Lung (tissue), 12 donors: ENCODE measurements around the gene GTF2F2. TPM values are rescaled to one million over a fixed set of nuclear protein-coding genes. Genes with fewer than 3 reads are reported as not detected.

Experiments
- ATAC-seq: fragments of 200-7000 bp; cut with Tn5 transposase; one replicate; pipeline ENCODE4 v1.9.1; 2020; ENCODE audit warnings: moderate number of reproducible peaks; ENCODE audit not compliant: insufficient read depth, low FRiP score
- DNase-seq, 3 donors: peaks; one replicate each; pipeline ENCODE4 v3.0.0-alpha.2; 2013 to 2017
- H3K27ac ChIP-seq, 2 donors: one replicate each; pipeline ENCODE4 v1.5.1; 2013; ENCODE audit warnings: mild to moderate bottlenecking in 2 of 2, moderate library complexity in 2 of 2, control low read depth in 1 of 2, inconsistent platforms in 1 of 2, low read depth in 1 of 2, low read length in 1 of 2
- H3K27me3 ChIP-seq, 3 donors: one replicate each; pipeline ENCODE4 v1.5.1; 2013; ENCODE audit warnings: low read length in 2 of 3; ENCODE audit not compliant: control insufficient read depth in 3 of 3, insufficient read depth in 3 of 3
- H3K36me3 ChIP-seq, 4 donors: one replicate each; pipeline ENCODE4 v1.5.1; 2013; ENCODE audit warnings: low read length in 4 of 4, mild to moderate bottlenecking in 1 of 4, moderate library complexity in 1 of 4; ENCODE audit not compliant: control insufficient read depth in 4 of 4, insufficient read depth in 4 of 4
- H3K4me1 ChIP-seq, 5 donors: one replicate each; pipeline ENCODE4 v1.5.1; 2013; ENCODE audit warnings: low read length in 5 of 5, mild to moderate bottlenecking in 2 of 5, moderate library complexity in 1 of 5; ENCODE audit not compliant: control insufficient read depth in 5 of 5, insufficient read depth in 5 of 5
- H3K4me3 ChIP-seq: one replicate; pipeline ENCODE4 v1.5.1; 2013; ENCODE audit warnings: mild to moderate bottlenecking, control low read depth, moderate library complexity
- H3K9ac ChIP-seq, 2 donors: one replicate each; pipeline ENCODE4 v1.5.1; 2013; ENCODE audit warnings: low read length in 2 of 2, control low read depth in 1 of 2; ENCODE audit not compliant: insufficient read depth in 1 of 2
- H3K9me3 ChIP-seq, 4 donors: one replicate each; pipeline ENCODE4 v1.5.1; 2013; ENCODE audit warnings: low read length in 3 of 4, mild to moderate bottlenecking in 1 of 4, moderate library complexity in 1 of 4; ENCODE audit not compliant: control insufficient read depth in 4 of 4, insufficient read depth in 3 of 4
- WGBS, 2 donors: extraction: QIAGEN DNeasy Blood & Tissue Kit; methylation state at CpG; one replicate each; pipeline ENCODE4 v1.1.7; 2013; 5-methylcytosine and 5-hydroxymethylcytosine counted together
- polyA plus RNA-seq, 2 donors: library from polyadenylated mRNA; stranded (reverse); fragments of 200-250 nt; gene quantifications; one replicate each; pipeline ENCODE4 v1.2.1, GENCODE V29; 2013
- total RNA-seq, 2 donors: library from RNA; depleted of rRNA in 1 of 2; stranded (reverse); fragments of >200 nt in 1 of 2; gene quantifications; one replicate each; pipeline ENCODE4 v1.2.1, GENCODE V29; 2014 to 2021
- TF ChIP-seq, protein P1 (sequence below): IDR thresholded peaks from 2 replicates; pipeline ENCODE4 v1.5.1; 2012; ENCODE audit warnings: mild to moderate bottlenecking; ENCODE audit errors: control extremely low read depth, extremely low read depth
- donor health status: control.
- donor health status: control.
- donor health status: Bipolar disorder and iron deficiency.
- donor health status: healthy.
- donor health status: DM: yes; HTN: yes; CAD: no.

The GTF2F2 gene
- total and polyA plus RNA-seq, 4 donors = 13.7 to 21.3 (median 14.3) TPM

DNA sequence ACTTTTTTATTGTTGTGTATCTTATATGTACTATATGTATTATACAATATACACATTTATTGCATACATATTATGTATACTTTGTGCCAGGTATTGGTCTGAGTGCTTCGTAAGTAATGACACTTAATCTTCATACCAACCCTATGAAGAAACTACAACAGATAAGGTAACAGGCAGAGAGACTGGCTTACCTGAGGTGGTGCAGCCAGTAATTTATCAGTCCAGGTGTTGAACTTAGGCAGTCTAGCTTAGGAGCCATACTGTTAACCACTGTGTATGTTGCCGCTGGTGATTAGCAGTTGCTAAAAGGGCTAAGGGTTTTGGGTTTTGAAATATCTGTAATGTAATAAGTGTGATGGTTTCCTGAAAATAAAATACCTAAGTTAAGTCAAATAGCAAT, 134.1 kb downstream of the GTF2F2 start:
- ATAC-seq (no peak), DNase-seq (no peak)
- Histone ChIP-seq H3K4me1 (peaks cover 0 to 4% (median 0%) of the 10 kb centered on the region in 5 donors), H3K36me3 (peaks cover 0 to 6% (median 0%) of the 10 kb centered on the region in 4 donors), H3K27me3 (no peaks in the 10 kb centered on the region), H3K4me3 (no peak overlapping the region), H3K27ac (no peak overlapping the region), H3K9me3 (no peaks in the 10 kb centered on the region), H3K9ac (no peak overlapping the region)
- WGBS, 2 donors = 95 to 97% methylated on average over 2 of the region's 2 CpGs
- TF ChIP-seq, protein P1, sequence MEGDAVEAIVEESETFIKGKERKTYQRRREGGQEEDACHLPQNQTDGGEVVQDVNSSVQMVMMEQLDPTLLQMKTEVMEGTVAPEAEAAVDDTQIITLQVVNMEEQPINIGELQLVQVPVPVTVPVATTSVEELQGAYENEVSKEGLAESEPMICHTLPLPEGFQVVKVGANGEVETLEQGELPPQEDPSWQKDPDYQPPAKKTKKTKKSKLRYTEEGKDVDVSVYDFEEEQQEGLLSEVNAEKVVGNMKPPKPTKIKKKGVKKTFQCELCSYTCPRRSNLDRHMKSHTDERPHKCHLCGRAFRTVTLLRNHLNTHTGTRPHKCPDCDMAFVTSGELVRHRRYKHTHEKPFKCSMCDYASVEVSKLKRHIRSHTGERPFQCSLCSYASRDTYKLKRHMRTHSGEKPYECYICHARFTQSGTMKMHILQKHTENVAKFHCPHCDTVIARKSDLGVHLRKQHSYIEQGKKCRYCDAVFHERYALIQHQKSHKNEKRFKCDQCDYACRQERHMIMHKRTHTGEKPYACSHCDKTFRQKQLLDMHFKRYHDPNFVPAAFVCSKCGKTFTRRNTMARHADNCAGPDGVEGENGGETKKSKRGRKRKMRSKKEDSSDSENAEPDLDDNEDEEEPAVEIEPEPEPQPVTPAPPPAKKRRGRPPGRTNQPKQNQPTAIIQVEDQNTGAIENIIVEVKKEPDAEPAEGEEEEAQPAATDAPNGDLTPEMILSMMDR = no peak

DNA sequence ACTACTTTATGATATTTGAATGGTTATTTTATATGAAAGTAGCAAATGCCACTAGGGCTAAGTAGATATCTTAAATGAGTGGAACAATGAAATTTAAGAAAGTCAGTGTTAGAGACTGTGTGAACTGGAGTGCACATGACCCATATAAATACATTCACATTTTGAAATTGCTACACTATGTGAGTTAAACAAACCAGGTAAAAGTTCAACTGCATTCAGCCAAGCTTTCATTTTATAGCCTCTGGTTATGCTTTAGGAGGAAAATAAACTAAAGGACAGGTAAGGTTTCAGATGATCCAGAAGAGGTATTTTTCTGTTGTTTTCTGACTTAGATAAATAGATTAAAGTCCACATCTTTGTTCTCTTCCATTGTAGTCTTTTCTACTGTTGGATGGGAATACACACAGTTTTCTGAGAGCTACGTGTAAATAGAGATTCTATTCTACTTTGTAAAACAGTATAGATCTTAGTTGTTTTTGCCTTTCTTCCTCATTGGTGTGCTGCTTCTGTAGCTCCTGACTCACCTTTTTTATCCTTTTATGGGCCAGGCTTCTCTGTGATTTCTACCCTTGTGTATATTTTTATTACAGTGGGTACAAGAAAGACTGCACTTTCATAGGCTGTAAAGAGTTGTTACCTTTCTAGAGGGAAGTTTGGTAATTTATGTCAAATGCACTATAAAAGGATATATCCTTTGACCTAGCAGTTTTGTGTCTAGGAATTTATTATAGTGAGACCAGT, 135.1 kb downstream of the GTF2F2 start:
- no peak for ATAC-seq
- Histone ChIP-seq H3K9ac (no peak overlapping the region), H3K9me3 (no peaks in the 10 kb centered on the region), H3K27ac (no peak overlapping the region), H3K4me3 (no peak overlapping the region), H3K4me1 (peaks cover 0 to 4% (median 0%) of the 10 kb centered on the region in 5 donors), H3K27me3 (no peaks in the 10 kb centered on the region), H3K36me3 (peaks cover 0 to 6% (median 0%) of the 10 kb centered on the region in 4 donors)
- DNase-seq = no peak
- WGBS, 2 donors = 97 to 100% methylated on average over 1 of the region's 1 CpG
- TF ChIP-seq, protein P1 = no peak

- ATAC-seq (no peak), DNase-seq (no peak)
- TF ChIP-seq, protein P1 = no peak
- no peaks in the 10 kb centered on the region for H3K27me3 ChIP-seq
- no peak overlapping the region for H3K4me3 ChIP-seq
- H3K9me3 ChIP-seq = no peaks in the 10 kb centered on the region
- peaks cover 0 to 4% (median 0%) of the 10 kb centered on the region in 5 donors for H3K4me1 ChIP-seq
- H3K27ac ChIP-seq = no peak overlapping the region
- peaks cover 0 to 6% (median 0%) of the 10 kb centered on the region in 4 donors for H3K36me3 ChIP-seq
- no peak overlapping the region for H3K9ac ChIP-seq
- WGBS, 2 donors = 95% methylated on average over 1 of the region's 1 CpG
These were observed 135.9 kb downstream of the GTF2F2 start for GRCh38 chr13:45256254-45256653.
